NT2/D1 (cell line): ENCODE data around the gene HECW1.

Experiments used
- SUZ12 ChIP-seq: IDR thresholded peaks from 2 replicates; pipeline ENCODE4 v1.6.1; 2011; ENCODE audit not compliant: insufficient read length, insufficient read depth; ENCODE audit errors: extremely low read depth
- YY1 ChIP-seq: IDR thresholded peaks from 2 replicates; pipeline ENCODE4 v1.6.1; 2011; ENCODE audit not compliant: insufficient read length, insufficient read depth
- ZNF274 ChIP-seq: IDR thresholded peaks from 2 replicates; pipeline ENCODE4 v1.6.1; 2011; ENCODE audit warnings: mild to moderate bottlenecking, low read depth, low read length

GRCh38 chr7:43232366-43232765 is 119.9 kb downstream of the HECW1 start:
- TF ChIP-seq YY1 (no peak), ZNF274 (no peak), SUZ12 (no peak)
